H9 (cell line): ENCODE results near the gene NAP1L5. TPM values are rescaled to one million over a fixed set of nuclear protein-coding genes. Genes with fewer than 3 reads are reported as not detected.

Source experiments
- DNase-seq: peaks from one replicate; pipeline ENCODE4 v3.0.0-alpha.2; 2017
- H2AFZ ChIP-seq: one replicate; pipeline ENCODE4 v1.6.1; 2013; ENCODE audit warnings: mild to moderate bottlenecking, low read length, control low read depth, moderate library complexity
- H2AK5ac ChIP-seq: 2 replicates; pipeline ENCODE4 v1.6.1; 2013; ENCODE audit warnings: low read length, control low read depth, mixed read lengths; ENCODE audit not compliant: insufficient read length
- H2BK120ac ChIP-seq: one replicate; pipeline ENCODE4 v1.6.1; 2013; ENCODE audit warnings: low read depth, mild to moderate bottlenecking, low read length, control low read depth, inconsistent platforms; ENCODE audit not compliant: poor library complexity, severe bottlenecking
- H2BK12ac ChIP-seq: 2 replicates; pipeline ENCODE4 v1.6.1; 2013; ENCODE audit warnings: low read length, control low read depth, mixed read lengths, low read depth; ENCODE audit not compliant: insufficient read length
- H2BK15ac ChIP-seq: 2 replicates; pipeline ENCODE4 v1.6.1; 2013; ENCODE audit warnings: low read depth, low read length, control low read depth
- H2BK20ac ChIP-seq: one replicate; pipeline ENCODE4 v1.6.1; 2013; ENCODE audit warnings: low read depth, mild to moderate bottlenecking, low read length, control low read depth, inconsistent platforms; ENCODE audit not compliant: poor library complexity, severe bottlenecking
- H2BK5ac ChIP-seq: 2 replicates; pipeline ENCODE4 v1.6.1; 2013; ENCODE audit warnings: low read length, control low read depth, mixed read lengths; ENCODE audit not compliant: insufficient read length
- H3K14ac ChIP-seq: 2 replicates; pipeline ENCODE4 v1.6.1; 2013; ENCODE audit warnings: low read length, control low read depth; ENCODE audit not compliant: insufficient read depth
- H3K18ac ChIP-seq: 2 replicates; pipeline ENCODE4 v1.6.1; 2013; ENCODE audit warnings: low read depth, mild to moderate bottlenecking, mixed read lengths, low read length, control low read depth; ENCODE audit not compliant: insufficient read length
- H3K23ac ChIP-seq: 2 replicates; pipeline ENCODE4 v1.6.1; 2013; ENCODE audit warnings: low read length, control low read depth, mixed read lengths, low read depth; ENCODE audit not compliant: insufficient read length
- H3K23me2 ChIP-seq: 2 replicates; pipeline ENCODE4 v1.6.1; 2013; ENCODE audit warnings: low read depth, mild to moderate bottlenecking, mixed read lengths, low read length, control low read depth; ENCODE audit not compliant: insufficient read length, poor library complexity, severe bottlenecking
- H3K27ac ChIP-seq: 2 replicates; pipeline ENCODE4 v1.5.1; 2013; ENCODE audit warnings: low read length, control low read depth, mixed read lengths, low read depth; ENCODE audit not compliant: insufficient read length
- H3K27me3 ChIP-seq: 2 replicates; pipeline ENCODE4 v1.6.1; 2013; ENCODE audit warnings: low read length, control low read depth, inconsistent platforms; ENCODE audit not compliant: insufficient read depth
- H3K4ac ChIP-seq: 2 replicates; pipeline ENCODE4 v1.6.1; 2013; ENCODE audit warnings: low read depth, mild to moderate bottlenecking, control low read depth, inconsistent platforms, low read length, moderate library complexity
- H3K4me1 ChIP-seq: 2 replicates; pipeline ENCODE4 v1.6.1; 2013; ENCODE audit warnings: low read length, control low read depth, inconsistent platforms; ENCODE audit not compliant: insufficient read depth
- H3K4me2 ChIP-seq: 2 replicates; pipeline ENCODE4 v1.6.1; 2013; ENCODE audit warnings: low read length, control low read depth, mixed read lengths; ENCODE audit not compliant: insufficient read length, insufficient read depth
- H3K56ac ChIP-seq: 2 replicates; pipeline ENCODE4 v1.6.1; 2013; ENCODE audit warnings: low read depth, mild to moderate bottlenecking, mixed read lengths, low read length, control low read depth; ENCODE audit not compliant: insufficient read length
- H3K79me1 ChIP-seq: 2 replicates; pipeline ENCODE4 v1.6.1; 2013; ENCODE audit warnings: low read depth, mild to moderate bottlenecking, moderate library complexity, low read length, control low read depth, inconsistent platforms; ENCODE audit not compliant: insufficient read depth, poor library complexity, severe bottlenecking
- H3K79me2 ChIP-seq: 2 replicates; pipeline ENCODE4 v1.6.1; 2013; ENCODE audit warnings: low read length, control low read depth, inconsistent platforms; ENCODE audit not compliant: insufficient read depth
- H3K9ac ChIP-seq: 2 replicates; pipeline ENCODE4 v1.6.1; 2013; ENCODE audit warnings: low read length, control low read depth, mixed read lengths; ENCODE audit not compliant: insufficient read length; ENCODE audit errors: extremely low read depth
- H3K9me3 ChIP-seq: one replicate; pipeline ENCODE4 v1.6.1; 2013; ENCODE audit warnings: low read depth, low read length, inconsistent platforms; ENCODE audit not compliant: control insufficient read depth
- H3T11ph ChIP-seq: one replicate; pipeline ENCODE4 v1.6.1; 2013; ENCODE audit warnings: mild to moderate bottlenecking, low read length, control low read depth, inconsistent platforms
- H4K20me1 ChIP-seq: one replicate; pipeline ENCODE4 v1.6.1; 2013; ENCODE audit not compliant: control insufficient read depth, insufficient read length, insufficient read depth
- H4K5ac ChIP-seq: 2 replicates; pipeline ENCODE4 v1.6.1; 2013; ENCODE audit warnings: low read depth, mild to moderate bottlenecking, mixed read lengths, low read length, control low read depth; ENCODE audit not compliant: insufficient read length
- H4K8ac ChIP-seq: replicated peaks from 2 replicates; pipeline ENCODE4 v1.6.1; 2013; ENCODE audit warnings: low read length, control low read depth, mixed read lengths, low read depth; ENCODE audit not compliant: insufficient read length
- H4K91ac ChIP-seq: 2 replicates; pipeline ENCODE4 v1.6.1; 2013; ENCODE audit warnings: low read depth, mild to moderate bottlenecking, moderate library complexity, mixed read lengths, low read length, control low read depth; ENCODE audit not compliant: insufficient read length
- H3K27ac Mint-ChIP-seq, 3 experiments: 2 replicates in 2 of 3; 3 replicates in 1 of 3; pipeline ENCODE4 v1.8.0; 2020 to 2021; ENCODE audit warnings: mixed read lengths in 3 of 3, mild to moderate bottlenecking in 1 of 3, moderate library complexity in 1 of 3
- H3K27me3 Mint-ChIP-seq: 2 replicates; pipeline ENCODE4 v1.8.0; 2021; ENCODE audit warnings: low read depth, mild to moderate bottlenecking, moderate library complexity, mixed read lengths
- H3K36me3 Mint-ChIP-seq, 3 experiments: 2 replicates in 2 of 3; 3 replicates in 1 of 3; pipeline ENCODE4 v1.8.0; 2020 to 2021; ENCODE audit warnings: low read depth in 3 of 3, mixed read lengths in 3 of 3; ENCODE audit not compliant: insufficient read depth in 1 of 3
- H3K4me1 Mint-ChIP-seq, 2 experiments: 2 replicates each; pipeline ENCODE4 v1.8.0; 2020; ENCODE audit warnings: mixed read lengths in 2 of 2
- H3K4me3 Mint-ChIP-seq, 2 experiments: 2 replicates in 1 of 2; 3 replicates in 1 of 2; pipeline ENCODE4 v1.8.0; 2020 to 2021; ENCODE audit warnings: mild to moderate bottlenecking in 2 of 2, mixed read lengths in 2 of 2, moderate library complexity in 1 of 2
- H3K9me3 Mint-ChIP-seq, 2 experiments: 2 replicates in 1 of 2; 3 replicates in 1 of 2; pipeline ENCODE4 v1.8.0; 2020; ENCODE audit warnings: mild to moderate bottlenecking in 2 of 2, mixed read lengths in 2 of 2, moderate library complexity in 1 of 2
- CTCF ChIP-seq: fragments of 200-600 bp; sonication (generic); conservative IDR thresholded peaks from 3 replicates; pipeline ENCODE4 v1.8.0; 2021; ENCODE audit warnings: antibody characterized with exemption, mild to moderate bottlenecking
- WGBS: extraction: QIAGEN DNeasy Blood & Tissue Kit; methylation state at CpG from one replicate; pipeline ENCODE4 v1.1.7; 2013; ENCODE audit warnings: missing lambda C conversion rate, low lambda C conversion rate, mixed read lengths; ENCODE audit not compliant: insufficient read length; ENCODE audit errors: extremely low coverage; 5-methylcytosine and 5-hydroxymethylcytosine counted together
- total RNA-seq: library from RNA; stranded (reverse); gene quantifications from 2 replicates; pipeline ENCODE4 v1.2.1, GENCODE V29; 2021

The NAP1L5 gene
- total RNA-seq, 1 experiment from 2014 or later = 2.2 TPM

DNA sequence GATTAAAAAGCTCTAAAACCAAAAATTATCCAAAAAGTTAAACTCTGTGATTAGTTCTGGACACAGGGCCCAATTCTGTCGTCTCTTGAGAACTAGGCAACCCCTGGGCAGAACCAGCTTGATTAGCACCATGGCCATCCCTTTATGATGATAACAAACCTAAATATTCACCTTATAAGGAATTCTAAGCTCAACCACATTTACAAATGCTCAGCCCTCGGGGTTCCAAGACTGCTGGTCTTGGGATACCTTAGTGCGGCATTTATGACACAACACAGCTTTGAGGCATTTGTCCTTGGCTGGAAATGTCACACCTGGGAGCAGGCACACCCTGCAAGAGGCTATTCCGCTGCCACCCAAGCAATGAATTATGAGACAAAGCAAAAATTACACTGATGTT lies 27.5 kb upstream of the NAP1L5 start:
- Histone ChIP-seq H2BK5ac (no peak overlapping the region), H3K14ac (no peak overlapping the region), H2AFZ (no peak overlapping the region), H3K56ac (no peak overlapping the region), H3K27ac (no peak overlapping the region), H2BK12ac (no peak overlapping the region), H3K27me3 (no peaks in the 10 kb centered on the region), H4K91ac (no peak overlapping the region), H3K79me2 (no peaks in the 10 kb centered on the region), H3K79me1 (no peaks in the 10 kb centered on the region), H4K5ac (no peak overlapping the region), H2BK20ac (no peak overlapping the region), H3K4ac (no peak overlapping the region), H3K23ac (no peak overlapping the region), H3K18ac (no peak overlapping the region), H4K20me1 (no peaks in the 10 kb centered on the region), H3K4me2 (no peak overlapping the region), H3K4me1 (no peaks in the 10 kb centered on the region), H3K23me2 (no peaks in the 10 kb centered on the region), H4K8ac (no peak overlapping the region), H2BK120ac (no peak overlapping the region), H3K9me3 (no peaks in the 10 kb centered on the region), H2AK5ac (no peak overlapping the region), H3T11ph (no peak overlapping the region), H2BK15ac (no peak overlapping the region), H3K9ac (no peak overlapping the region)
- no CpG with 5 or more reads among the region's 4 CpGs for WGBS
- H3K27me3 Mint-ChIP-seq = no peaks in the 10 kb centered on the region; the same call in 1 of the 2 replicates
- no peaks in the 10 kb centered on the region for H3K9me3 Mint-ChIP-seq
- peak overlapping the region; percentile 15 to 87 (median 71); a peak in 2 of 7 replicates for H3K27ac Mint-ChIP-seq
- H3K36me3 Mint-ChIP-seq = peaks cover 4 to 14% (median 11%) of the 10 kb centered on the region in 3 experiments; a peak in 6 of 7 replicates
- no peak for TF ChIP-seq CTCF
- peaks cover 10 to 13% of the 10 kb centered on the region in 2 experiments for H3K4me1 Mint-ChIP-seq
- no peak for DNase-seq
- no peak overlapping the region for H3K4me3 Mint-ChIP-seq
